ENCODE data around the gene NCOA7. TPM values are rescaled to one million over a fixed set of nuclear protein-coding genes. Genes with fewer than 3 reads are reported as not detected.
A peak's percentile ranks its signal among the peaks of the same experiment; 100 is the strongest.

NCOA7 gene
- total and polyA plus RNA-seq, 9 of the 15 experiments (the other 6 are each of a cell fraction or from before 2014, with no cell fraction given), result 5.8 to 14.6 (median 9.3) TPM

- TF ChIP-seq PHB (CRISPR knock-in tag; IDR thresholded peaks at IDR 0.05) (no peak), RREB1 (CRISPR knock-in tag; IDR thresholded peaks at IDR 0.05) (no peak), BACH1 (tag; IDR thresholded peaks at IDR 0.05) (peak; percentile 71; the same call in 1 of the 2 replicates), CREB3L1 (IDR thresholded peaks at IDR 0.05; ENCODE audit: borderline replicate concordance, low read depth) (no peak), PBX2 (CRISPR knock-in tag; IDR thresholded peaks at IDR 0.05; ENCODE audit: low read depth) (no peak), PBX2 (tag; conservative IDR thresholded peaks at IDR 0.05; ENCODE audit: low read depth) (0 out of 2 replicates have a peak, but pooled peaks have one; percentile 24), CEBPB (tag; IDR thresholded peaks at IDR 0.05) (no peak), RBM17 (IDR thresholded peaks at IDR 0.05; ENCODE audit: borderline replicate concordance, low read depth, low read length) (no peak), NFYB (IDR thresholded peaks at IDR 0.05; ENCODE audit: extremely low read depth, insufficient read length) (no peak), ZBTB11 (CRISPR knock-in tag; IDR thresholded peaks at IDR 0.05) (no peak), SMAD2 (IDR thresholded peaks at IDR 0.05; ENCODE audit: low read depth, low read length) (no peak), TARDBP (IDR thresholded peaks at IDR 0.05) (no peak), ZNF717 (CRISPR knock-in tag; IDR thresholded peaks at IDR 0.05) (no peak), NR2C2 (CRISPR knock-in tag; IDR thresholded peaks at IDR 0.05) (no peak), NR2C2 (tag; IDR thresholded peaks at IDR 0.05) (no peak), EGR1 (conservative IDR thresholded peaks at IDR 0.05) (no peak)
These were observed 52.8 kb downstream of the NCOA7 start (continued) for GRCh38 chr6:125843593-125843992.
